ENCODE results near the gene SYNE3. TPM values are rescaled to one million over a fixed set of nuclear protein-coding genes. Genes with fewer than 3 reads are reported as not detected.
A peak's percentile ranks its signal among the peaks of the same experiment; 100 is the strongest.
"Not testable (repeated sequence)": the region's sequence is repeated elsewhere in the genome, so short reads cannot be mapped to it uniquely, and the experiment has no call there.

Gene SYNE3
- total RNA-seq, 1 experiment from 2014 or later, result 21.2 TPM

DNA sequence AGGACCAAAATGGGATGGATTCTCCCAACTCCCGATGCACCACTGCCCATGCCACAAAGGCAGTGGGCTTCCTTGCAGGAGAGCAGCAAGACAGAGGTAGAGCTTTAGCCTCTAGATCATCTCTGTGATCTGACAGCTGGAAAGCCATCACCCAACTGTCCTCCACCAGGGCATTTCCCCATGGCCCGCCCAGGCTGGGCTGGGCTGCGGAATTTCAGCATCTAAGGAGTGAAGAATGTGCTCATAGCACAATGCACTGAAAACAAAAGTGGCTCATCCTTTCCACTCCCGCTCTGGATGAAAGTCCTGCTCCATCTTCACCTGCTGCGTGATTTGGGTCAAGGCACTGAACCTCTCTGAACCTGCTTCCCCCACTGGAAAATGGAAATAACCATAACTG is 5.6 kb downstream of the SYNE3 start:
- Histone ChIP-seq H3K27me3 (replicated peaks; ENCODE audit: control insufficient read depth, insufficient read depth, low read length) (no peaks in the 10 kb centered on the region), H3K36me3 (ENCODE audit: control insufficient read depth, insufficient read depth, low read length) (no peaks in the 10 kb centered on the region; the same call in 1 of the 2 replicates), H3K9me3 (no peaks in the 10 kb centered on the region), H3K4me1 (peaks cover 7% of the 10 kb centered on the region), H3K4me3 (ENCODE audit: low read depth, low read length) (no peak overlapping the region)
- Mint-ChIP-seq H3K4me1 (ENCODE audit: low read depth, unreplicated experiment) (peaks cover 6% of the 10 kb centered on the region), H3K4me3 (ENCODE audit: unreplicated experiment) (no peak overlapping the region), H3K27me3 (ENCODE audit: insufficient read depth, unreplicated experiment) (no peaks in the 10 kb centered on the region), H3K9me3 (ENCODE audit: unreplicated experiment) (no peaks in the 10 kb centered on the region), H3K27ac (ENCODE audit: unreplicated experiment) (no peak overlapping the region), H3K36me3 (ENCODE audit: insufficient read depth, unreplicated experiment) (no peaks in the 10 kb centered on the region)
- intact Hi-C loops (cut with micrococcal nuclease; ENCODE audit: unreplicated experiment), result no loop called here
- ChIA-PET POLR2A (no interaction called here), CTCF (interaction anchor here (0.8 kb wide), 1 partner anchor 58 kb away, joined by 5 read pairs; no protein-coding TSS in a partner anchor)
- no TSS peak for BruUV-seq (replicated peaks)
- TF ChIP-seq, protein P1, sequence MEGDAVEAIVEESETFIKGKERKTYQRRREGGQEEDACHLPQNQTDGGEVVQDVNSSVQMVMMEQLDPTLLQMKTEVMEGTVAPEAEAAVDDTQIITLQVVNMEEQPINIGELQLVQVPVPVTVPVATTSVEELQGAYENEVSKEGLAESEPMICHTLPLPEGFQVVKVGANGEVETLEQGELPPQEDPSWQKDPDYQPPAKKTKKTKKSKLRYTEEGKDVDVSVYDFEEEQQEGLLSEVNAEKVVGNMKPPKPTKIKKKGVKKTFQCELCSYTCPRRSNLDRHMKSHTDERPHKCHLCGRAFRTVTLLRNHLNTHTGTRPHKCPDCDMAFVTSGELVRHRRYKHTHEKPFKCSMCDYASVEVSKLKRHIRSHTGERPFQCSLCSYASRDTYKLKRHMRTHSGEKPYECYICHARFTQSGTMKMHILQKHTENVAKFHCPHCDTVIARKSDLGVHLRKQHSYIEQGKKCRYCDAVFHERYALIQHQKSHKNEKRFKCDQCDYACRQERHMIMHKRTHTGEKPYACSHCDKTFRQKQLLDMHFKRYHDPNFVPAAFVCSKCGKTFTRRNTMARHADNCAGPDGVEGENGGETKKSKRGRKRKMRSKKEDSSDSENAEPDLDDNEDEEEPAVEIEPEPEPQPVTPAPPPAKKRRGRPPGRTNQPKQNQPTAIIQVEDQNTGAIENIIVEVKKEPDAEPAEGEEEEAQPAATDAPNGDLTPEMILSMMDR (IDR thresholded peaks at IDR 0.05; ENCODE audit: insufficient read depth in 1 of 2, low read depth in 1 of 2, low read length in 1 of 2, severe bottlenecking in 1 of 2, unreplicated experiment in 1 of 2), result no peak
- DNase-seq, result no peak

DNA sequence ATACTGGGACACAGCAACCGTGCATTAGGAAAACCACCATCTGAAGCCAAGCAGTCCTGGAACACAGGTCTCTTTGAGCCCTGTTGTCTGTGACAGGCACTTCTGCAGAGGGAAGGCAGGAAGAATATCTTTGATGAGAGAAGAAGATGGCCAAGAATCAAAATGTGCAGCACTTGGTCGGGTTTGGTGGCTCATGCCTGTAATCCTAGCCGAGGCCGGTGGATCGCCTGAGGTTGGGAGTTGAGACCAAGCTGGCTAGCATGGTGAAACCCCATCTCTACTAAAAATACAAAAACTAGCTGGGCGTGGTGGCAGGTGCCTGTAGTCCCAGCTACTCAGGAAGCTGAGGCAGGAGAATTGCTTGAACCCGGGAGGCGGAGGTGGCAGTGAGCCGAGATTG is 6.1 kb downstream of the SYNE3 start:
- H3K27me3 ChIP-seq (replicated peaks; ENCODE audit: control insufficient read depth, insufficient read depth, low read length); intact Hi-C loops (cut with micrococcal nuclease; ENCODE audit: unreplicated experiment); H3K4me1 ChIP-seq; POLR2A ChIA-PET; BruUV-seq (replicated peaks); H3K4me1 Mint-ChIP-seq (ENCODE audit: low read depth, unreplicated experiment); H3K4me3 Mint-ChIP-seq (ENCODE audit: unreplicated experiment); H3K27ac Mint-ChIP-seq (ENCODE audit: unreplicated experiment); H3K36me3 ChIP-seq (ENCODE audit: control insufficient read depth, insufficient read depth, low read length); CTCF ChIA-PET; DNase-seq; H3K4me3 ChIP-seq (ENCODE audit: low read depth, low read length); H3K9me3 Mint-ChIP-seq (ENCODE audit: unreplicated experiment); H3K36me3 Mint-ChIP-seq (ENCODE audit: insufficient read depth, unreplicated experiment); H3K9me3 ChIP-seq; H3K27me3 Mint-ChIP-seq (ENCODE audit: insufficient read depth, unreplicated experiment): not testable (repeated sequence)

DNA sequence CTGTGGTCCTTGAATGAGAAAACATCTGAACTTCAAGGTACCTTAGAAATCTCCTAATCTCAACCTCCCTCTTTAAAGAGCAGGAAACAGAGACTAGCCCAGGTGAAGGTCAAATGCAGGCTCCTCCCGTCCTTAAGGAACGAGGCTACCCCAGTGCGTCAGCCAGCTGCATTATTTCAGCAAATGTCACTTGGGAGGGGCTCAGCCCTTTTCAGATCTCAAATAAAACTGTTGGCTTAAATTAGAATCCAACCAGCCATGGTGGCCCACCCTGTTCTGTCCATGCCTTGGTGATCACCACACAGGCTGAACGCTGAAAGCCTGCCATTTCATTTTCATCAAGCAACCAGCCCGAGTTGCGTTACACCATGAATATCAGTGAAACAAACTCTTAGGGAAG is 7.0 kb downstream of the SYNE3 start:
- intact Hi-C loops (cut with micrococcal nuclease; ENCODE audit: unreplicated experiment), result no loop called here
- ChIA-PET POLR2A (no interaction called here), CTCF (interaction anchor here (0.6 kb wide), 1 partner anchor 137 kb away, joined by 3 read pairs; no protein-coding TSS in a partner anchor)
- Mint-ChIP-seq H3K27me3 (ENCODE audit: insufficient read depth, unreplicated experiment) (no peaks in the 10 kb centered on the region), H3K36me3 (ENCODE audit: insufficient read depth, unreplicated experiment) (no peaks in the 10 kb centered on the region), H3K4me1 (ENCODE audit: low read depth, unreplicated experiment) (peaks cover 6% of the 10 kb centered on the region), H3K27ac (ENCODE audit: unreplicated experiment) (no peak overlapping the region), H3K4me3 (ENCODE audit: unreplicated experiment) (no peak overlapping the region), H3K9me3 (ENCODE audit: unreplicated experiment) (no peaks in the 10 kb centered on the region)
- TF ChIP-seq, protein P1 (IDR thresholded peaks at IDR 0.05; ENCODE audit: insufficient read depth in 1 of 2, low read depth in 1 of 2, low read length in 1 of 2, severe bottlenecking in 1 of 2, unreplicated experiment in 1 of 2), result no peak
- H3K4me3 ChIP-seq (ENCODE audit: low read depth, low read length), result no peak overlapping the region
- peaks cover 1% of the 10 kb centered on the region for H3K4me1 ChIP-seq
- H3K27me3 ChIP-seq (replicated peaks; ENCODE audit: control insufficient read depth, insufficient read depth, low read length), result no peaks in the 10 kb centered on the region
- no TSS peak for BruUV-seq (replicated peaks)
- no peak for DNase-seq
- no peaks in the 10 kb centered on the region for H3K9me3 ChIP-seq
- no peaks in the 10 kb centered on the region for H3K36me3 ChIP-seq (ENCODE audit: control insufficient read depth, insufficient read depth, low read length)

DNA sequence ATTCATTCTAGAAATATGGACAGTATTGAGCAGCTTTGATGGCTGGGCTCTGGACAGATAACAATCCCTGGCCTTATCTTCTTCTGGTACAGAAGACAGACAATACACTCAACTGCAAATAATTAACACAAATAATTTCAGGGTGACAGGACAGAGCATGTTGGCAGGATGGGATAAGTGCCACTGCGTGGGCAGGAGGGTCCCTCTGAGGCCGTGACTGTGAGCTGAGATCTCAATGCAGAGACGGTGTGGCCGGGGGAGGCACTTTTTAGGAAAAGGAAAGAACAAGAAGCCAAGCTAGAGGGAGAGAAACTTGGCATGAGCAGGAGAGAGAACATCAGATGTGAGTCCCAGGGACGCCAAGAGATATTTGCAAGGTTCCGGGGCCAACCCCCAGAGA is 8.1 kb downstream of the SYNE3 start:
- ChIA-PET CTCF (no interaction called here), POLR2A (no interaction called here)
- H3K27ac Mint-ChIP-seq (ENCODE audit: unreplicated experiment), result peak overlapping the region; percentile 29

More for the DNA sequence above, 8.1 kb downstream of the SYNE3 start:
- BruUV-seq (replicated peaks), result no TSS peak
- no peaks in the 10 kb centered on the region for H3K27me3 Mint-ChIP-seq (ENCODE audit: insufficient read depth, unreplicated experiment)
- H3K36me3 Mint-ChIP-seq (ENCODE audit: insufficient read depth, unreplicated experiment), result no peaks in the 10 kb centered on the region
- intact Hi-C loops (cut with micrococcal nuclease; ENCODE audit: unreplicated experiment), result no loop called here
- no peak overlapping the region for H3K4me3 Mint-ChIP-seq (ENCODE audit: unreplicated experiment)
- H3K9me3 Mint-ChIP-seq (ENCODE audit: unreplicated experiment), result no peaks in the 10 kb centered on the region
- peak in 1 of 2 experiments; percentile 4 for DNase-seq
- Histone ChIP-seq H3K9me3 (no peaks in the 10 kb centered on the region), H3K4me1 (peaks cover 11% of the 10 kb centered on the region; the same call in 1 of the 2 replicates), H3K27me3 (replicated peaks; ENCODE audit: control insufficient read depth, insufficient read depth, low read length) (no peaks in the 10 kb centered on the region), H3K36me3 (ENCODE audit: control insufficient read depth, insufficient read depth, low read length) (no peaks in the 10 kb centered on the region), H3K4me3 (ENCODE audit: low read depth, low read length) (no peak overlapping the region)
- H3K4me1 Mint-ChIP-seq (ENCODE audit: low read depth, unreplicated experiment), result peaks cover 6% of the 10 kb centered on the region
- TF ChIP-seq, protein P1 (IDR thresholded peaks at IDR 0.05; ENCODE audit: insufficient read depth in 1 of 2, low read depth in 1 of 2, low read length in 1 of 2, severe bottlenecking in 1 of 2, unreplicated experiment in 1 of 2), result no peak
